Measurements from ENCODE around the gene HLX. TPM values are rescaled to one million over a fixed set of nuclear protein-coding genes. Genes with fewer than 3 reads are reported as not detected.

The HLX gene
- total RNA-seq, 1 experiment from 2014 or later: 5.3 TPM

DNA sequence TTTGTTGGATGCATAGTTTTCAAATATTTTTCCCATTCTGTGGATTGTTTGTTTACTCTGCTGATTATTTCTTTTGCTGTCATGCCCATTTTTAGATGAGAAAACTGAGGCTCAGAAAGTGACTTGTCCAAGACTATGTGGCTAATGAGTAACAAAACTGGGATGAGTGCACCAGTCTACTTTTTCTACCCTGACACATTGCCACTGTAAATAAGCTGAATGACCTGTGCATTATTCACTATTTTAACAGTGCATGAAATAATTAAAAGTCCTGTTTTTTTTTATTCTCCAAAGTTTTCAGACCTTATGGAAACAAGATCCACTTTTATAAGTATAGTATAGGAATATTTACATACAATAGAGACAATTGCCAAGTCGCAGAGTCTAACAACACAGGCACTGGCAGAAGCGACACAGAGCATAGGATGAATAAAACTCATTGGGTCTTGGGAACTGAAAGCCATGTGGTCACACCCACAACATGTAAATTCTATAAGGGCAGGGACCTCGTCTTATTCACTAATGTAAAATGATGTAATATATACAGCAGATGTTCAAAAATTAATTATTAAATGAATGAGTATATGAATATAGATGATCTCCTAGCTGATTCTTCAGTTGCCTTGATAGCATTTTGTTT lies 45.2 kb downstream of the HLX start:
- no peak for DNase-seq (ENCODE audit: low spot score)

DNA sequence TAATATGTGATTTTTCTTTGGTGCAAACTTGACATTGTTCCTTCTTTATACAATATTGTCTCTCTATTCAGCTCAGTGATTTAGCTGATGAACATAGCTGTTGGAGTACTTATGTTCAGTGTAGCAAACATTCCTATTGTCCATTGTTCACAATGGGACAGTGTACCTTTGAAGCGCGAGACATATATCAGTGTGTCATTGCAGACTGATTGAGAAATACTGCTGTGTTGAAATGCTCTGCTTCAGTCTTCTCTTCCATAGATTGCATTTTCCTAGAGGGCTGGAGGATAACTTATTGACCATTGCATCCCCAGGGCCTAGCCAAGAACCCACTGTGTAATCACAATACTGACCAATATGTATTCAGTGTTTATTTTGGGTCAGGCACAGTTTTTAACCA lies 46.5 kb downstream of the HLX start:
- no peak for DNase-seq (ENCODE audit: low spot score)

DNA sequence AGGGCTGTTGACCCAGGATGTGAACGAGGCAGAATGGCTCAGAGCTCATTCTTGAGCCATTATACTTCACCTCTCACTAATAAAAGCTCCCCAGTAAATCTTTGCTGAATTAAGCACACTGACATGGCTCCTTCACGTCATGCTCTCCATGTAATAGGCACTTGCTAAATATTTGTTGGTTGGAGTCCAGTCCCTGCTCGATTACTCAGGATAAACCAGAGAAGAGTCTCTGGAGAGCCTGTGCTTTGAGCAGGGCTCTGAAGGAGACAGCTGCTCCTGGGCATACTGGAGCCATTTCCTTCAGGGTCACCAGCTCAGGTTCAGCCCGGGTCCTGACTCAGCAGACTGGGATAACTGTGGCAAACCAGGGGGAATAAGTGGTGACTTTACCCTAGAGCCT lies 46.9 kb downstream of the HLX start:
- DNase-seq (ENCODE audit: low spot score): no peak

GRCh38 chr1:220927442-220927841 lies 48.2 kb downstream of the HLX start:
- peak; percentile 22 for DNase-seq (ENCODE audit: low spot score)

DNA sequence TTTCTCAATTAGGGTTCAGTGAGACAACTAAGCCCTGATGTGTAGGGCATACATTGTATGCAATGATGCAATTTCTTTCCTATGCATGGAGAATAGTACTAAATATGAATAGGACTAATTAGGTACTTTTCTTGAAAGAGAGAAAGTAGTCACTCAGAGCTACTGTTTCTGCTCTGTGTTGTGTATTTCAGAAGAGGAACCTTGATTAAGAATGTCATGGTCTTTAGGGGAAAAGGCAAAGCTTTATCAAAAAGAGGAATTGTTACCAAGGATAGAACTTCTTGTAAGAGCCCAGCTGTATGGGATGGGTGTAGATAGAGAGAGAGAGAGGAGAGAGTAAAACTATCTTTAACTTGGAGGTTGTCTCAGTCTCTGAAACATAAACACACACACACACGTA lies 49.1 kb downstream of the HLX start:
- no peak for DNase-seq (ENCODE audit: low spot score)

DNA sequence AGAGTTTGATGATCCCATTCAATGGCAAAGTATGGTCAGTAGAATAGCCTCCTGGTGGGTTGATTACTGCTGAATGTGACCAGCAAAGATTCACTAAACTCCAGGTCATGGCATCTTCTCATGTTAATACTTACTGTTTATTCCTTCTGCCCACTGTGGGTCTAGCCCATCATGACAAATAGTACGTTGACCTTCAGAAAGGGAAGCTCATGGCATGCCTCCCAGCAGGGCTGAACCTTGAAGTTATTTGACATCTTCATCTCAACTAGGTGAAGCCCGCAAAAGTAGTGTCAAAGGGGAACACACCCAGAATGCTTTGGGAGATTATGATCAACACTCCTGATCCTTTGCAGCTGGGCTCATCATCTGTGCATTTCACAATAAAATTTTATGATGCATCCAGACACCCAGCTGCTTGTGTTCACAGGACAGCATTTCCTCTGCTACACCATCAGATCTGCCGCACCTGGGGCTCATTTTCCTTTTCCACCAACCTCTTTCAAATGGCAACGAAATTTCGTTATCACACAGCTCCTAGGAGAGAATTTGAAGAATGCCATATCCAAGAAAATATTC lies 49.6 kb downstream of the HLX start:
- no peak for DNase-seq (ENCODE audit: low spot score)

DNA sequence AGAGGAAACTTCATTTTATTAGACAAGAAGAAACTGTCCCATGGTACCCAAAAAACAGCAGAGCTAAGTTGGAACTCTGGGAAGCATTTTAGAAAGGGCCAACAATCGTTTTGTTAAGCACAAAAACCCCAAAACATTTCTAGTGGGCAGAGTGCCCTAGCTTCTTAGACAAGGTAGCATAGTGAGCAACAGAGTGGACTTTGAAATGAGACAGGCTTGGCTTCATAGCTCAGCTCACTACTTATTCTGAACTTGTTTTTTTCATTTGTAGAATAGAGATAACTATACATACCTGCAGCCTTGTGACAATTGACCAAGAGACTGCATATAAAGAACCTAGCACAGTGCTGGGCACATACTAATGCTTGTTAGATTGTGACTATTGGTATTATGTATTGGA lies 50.1 kb downstream of the HLX start:
- no peak for DNase-seq (ENCODE audit: low spot score)

Other genes with a start within 250 kb of the HLX start
- gene C1orf115, start 189.1 kb upstream of the HLX start, total RNA-seq (2014; rRNA removed; shearing (Covaris generic)): 0.74 and 1.2 TPM in 2 replicates
- gene MTARC2, start 131.1 kb upstream of the HLX start, total RNA-seq (2014; rRNA removed; shearing (Covaris generic)): 0.55 and 0.89 TPM in 2 replicates
- gene MTARC1, start 92.5 kb upstream of the HLX start, total RNA-seq (2014; rRNA removed; shearing (Covaris generic)): not detected in 2 replicates

All from A172 (cell line).